ENCODE data around the gene LTB4R.

DNA sequence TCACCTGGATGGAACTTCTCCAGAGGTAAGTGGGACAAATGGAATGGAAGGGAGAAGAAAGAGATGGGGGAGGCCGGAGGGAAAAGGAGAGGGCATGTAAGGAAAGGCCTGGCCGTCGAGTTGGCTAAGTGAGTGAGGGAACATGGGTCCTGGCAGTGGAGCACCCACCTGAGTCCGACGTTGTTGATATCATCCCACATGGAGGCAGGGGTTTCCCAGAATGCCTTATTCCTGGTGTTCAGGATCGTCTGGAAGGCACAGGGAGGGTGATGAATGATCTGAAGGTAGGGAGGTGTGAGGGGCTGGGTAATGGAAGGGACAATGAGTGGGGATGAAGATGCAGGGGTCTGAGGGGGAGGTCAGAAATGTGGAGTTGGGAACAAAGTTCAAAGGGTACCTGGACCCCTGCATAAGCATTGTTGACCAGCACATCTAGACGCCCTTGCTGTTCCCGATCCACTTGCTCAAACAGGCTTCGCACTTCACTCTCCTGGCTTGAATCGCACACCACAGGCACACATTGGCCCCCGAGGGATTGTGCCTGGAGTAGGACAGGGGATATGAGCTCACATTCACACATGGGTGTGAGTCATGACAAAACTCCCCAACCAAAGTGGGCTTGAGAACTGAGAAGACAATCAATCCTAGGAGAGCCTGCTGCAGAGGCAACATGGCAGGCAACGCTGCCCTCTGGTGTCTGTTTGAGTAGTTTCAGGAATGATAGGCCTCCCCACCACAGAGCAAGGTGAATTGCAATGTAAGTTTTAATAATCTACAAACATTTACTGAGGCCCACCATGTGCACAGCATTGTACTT lies 14.8 kb upstream of the LTB4R start:
- no peak for TF ChIP-seq REST (IDR thresholded peaks at IDR 0.05; ENCODE audit: borderline replicate concordance)
- no peak for TF ChIP-seq EZH2 (IDR thresholded peaks at IDR 0.05; ENCODE audit: borderline replicate concordance, insufficient read depth, low read length, poor library complexity, severe bottlenecking)
- no peak for TF ChIP-seq EP300 (conservative IDR thresholded peaks at IDR 0.05; ENCODE audit: poor library complexity, severe bottlenecking)
